ENCODE measurements around the gene TSPAN9.

Gene TSPAN9

DNA sequence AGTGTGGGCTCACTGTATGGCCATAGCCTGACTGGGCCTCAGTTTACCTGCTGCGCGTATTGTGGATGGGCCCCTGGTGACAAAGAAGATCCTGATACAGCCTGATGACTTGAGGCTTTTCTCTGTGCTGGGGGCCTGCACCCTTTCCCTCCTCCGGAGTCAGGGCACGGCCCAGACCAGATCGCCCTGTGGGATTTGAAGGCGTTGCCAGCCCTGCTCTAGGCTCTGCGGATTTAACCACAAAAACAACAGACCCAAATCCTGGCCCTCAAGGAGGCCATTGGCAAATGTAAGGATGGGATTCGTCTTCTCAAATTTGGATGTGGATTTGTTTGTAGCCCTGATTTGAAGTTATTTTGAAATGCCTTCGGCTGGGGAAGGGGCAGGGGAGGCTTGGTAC is 195.8 kb downstream of the TSPAN9 start:
- Histone ChIP-seq H4K20me1 (ENCODE audit: control insufficient read depth, insufficient read depth, low read depth, low read length) (no peaks in the 10 kb centered on the region), H3K27ac (ENCODE audit: low read depth, low read length) (no peak overlapping the region), H3K4me1 (ENCODE audit: control insufficient read depth, low read length) (no peaks in the 10 kb centered on the region), H3F3A (ENCODE audit: control insufficient read depth, insufficient read depth) (no peaks in the 10 kb centered on the region), H3K36me3 (ENCODE audit: control insufficient read depth, low read length) (no peaks in the 10 kb centered on the region), H3K9me2 (replicated peaks; ENCODE audit: control insufficient read depth, low read length) (no peaks in the 10 kb centered on the region), H3K4me2 (ENCODE audit: low read length) (no peak overlapping the region), H3K4me3 (ENCODE audit: low read length) (no peak overlapping the region), H3K79me2 (ENCODE audit: control insufficient read depth, low read length) (no peaks in the 10 kb centered on the region), H3K27me3 (ENCODE audit: control insufficient read depth, low read length) (peaks cover 3% of the 10 kb centered on the region; the same call in 1 of the 2 replicates), H3K9me3 (ENCODE audit: control insufficient read depth, insufficient read depth, low read length) (no peaks in the 10 kb centered on the region)
- TF ChIP-seq EZH2phosphoT487 (IDR thresholded peaks at IDR 0.05; ENCODE audit: borderline replicate concordance, low read length): no peak
- TF ChIP-seq, protein P1, sequence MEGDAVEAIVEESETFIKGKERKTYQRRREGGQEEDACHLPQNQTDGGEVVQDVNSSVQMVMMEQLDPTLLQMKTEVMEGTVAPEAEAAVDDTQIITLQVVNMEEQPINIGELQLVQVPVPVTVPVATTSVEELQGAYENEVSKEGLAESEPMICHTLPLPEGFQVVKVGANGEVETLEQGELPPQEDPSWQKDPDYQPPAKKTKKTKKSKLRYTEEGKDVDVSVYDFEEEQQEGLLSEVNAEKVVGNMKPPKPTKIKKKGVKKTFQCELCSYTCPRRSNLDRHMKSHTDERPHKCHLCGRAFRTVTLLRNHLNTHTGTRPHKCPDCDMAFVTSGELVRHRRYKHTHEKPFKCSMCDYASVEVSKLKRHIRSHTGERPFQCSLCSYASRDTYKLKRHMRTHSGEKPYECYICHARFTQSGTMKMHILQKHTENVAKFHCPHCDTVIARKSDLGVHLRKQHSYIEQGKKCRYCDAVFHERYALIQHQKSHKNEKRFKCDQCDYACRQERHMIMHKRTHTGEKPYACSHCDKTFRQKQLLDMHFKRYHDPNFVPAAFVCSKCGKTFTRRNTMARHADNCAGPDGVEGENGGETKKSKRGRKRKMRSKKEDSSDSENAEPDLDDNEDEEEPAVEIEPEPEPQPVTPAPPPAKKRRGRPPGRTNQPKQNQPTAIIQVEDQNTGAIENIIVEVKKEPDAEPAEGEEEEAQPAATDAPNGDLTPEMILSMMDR (IDR thresholded peaks at IDR 0.05; ENCODE audit: low read depth, low read length, poor library complexity, severe bottlenecking): no peak

- TF ChIP-seq EZH2phosphoT487 (IDR thresholded peaks at IDR 0.05; ENCODE audit: borderline replicate concordance, low read length): no peak
- TF ChIP-seq, protein P1 (IDR thresholded peaks at IDR 0.05; ENCODE audit: low read depth, low read length, poor library complexity, severe bottlenecking): no peak
- Histone ChIP-seq H3K79me2 (ENCODE audit: control insufficient read depth, low read length) (no peaks in the 10 kb centered on the region), H4K20me1 (ENCODE audit: control insufficient read depth, insufficient read depth, low read depth, low read length) (no peaks in the 10 kb centered on the region), H3K4me3 (ENCODE audit: low read length) (no peak overlapping the region), H3K27me3 (ENCODE audit: control insufficient read depth, low read length) (peaks cover 3% of the 10 kb centered on the region; the same call in 1 of the 2 replicates), H3K9me2 (replicated peaks; ENCODE audit: control insufficient read depth, low read length) (no peaks in the 10 kb centered on the region), H3K27ac (ENCODE audit: low read depth, low read length) (no peak overlapping the region), H3K36me3 (ENCODE audit: control insufficient read depth, low read length) (no peaks in the 10 kb centered on the region), H3K4me2 (ENCODE audit: low read length) (no peak overlapping the region), H3K9me3 (ENCODE audit: control insufficient read depth, insufficient read depth, low read length) (no peaks in the 10 kb centered on the region), H3F3A (ENCODE audit: control insufficient read depth, insufficient read depth) (no peaks in the 10 kb centered on the region), H3K4me1 (ENCODE audit: control insufficient read depth, low read length) (no peaks in the 10 kb centered on the region)
Observed at GRCh38 chr12:3273409-3273853, 196.3 kb downstream of the TSPAN9 start.

DNA sequence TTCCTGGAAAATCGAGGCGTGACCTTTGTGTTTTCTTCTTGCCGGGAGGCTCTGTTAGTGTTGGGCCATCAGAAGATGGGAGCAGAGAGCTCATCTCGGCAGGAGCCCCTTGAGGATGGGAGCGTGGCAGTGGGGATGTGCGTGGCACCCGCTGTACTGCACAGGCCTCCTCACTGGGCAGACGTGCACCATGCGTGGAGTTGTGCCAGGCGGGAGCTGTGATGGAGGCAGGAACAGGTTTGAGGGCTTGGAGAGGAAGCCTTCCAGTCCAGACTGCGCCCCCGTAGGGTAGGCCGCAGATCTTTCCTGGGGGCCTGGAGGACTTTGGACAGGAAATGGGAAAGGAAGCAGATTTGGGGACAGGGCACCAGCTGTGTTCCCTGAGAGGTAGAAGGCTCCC is 197.5 kb downstream of the TSPAN9 start:
- Histone ChIP-seq H3K4me1 (ENCODE audit: control insufficient read depth, low read length) (no peaks in the 10 kb centered on the region), H3K36me3 (ENCODE audit: control insufficient read depth, low read length) (no peaks in the 10 kb centered on the region), H3K4me3 (ENCODE audit: low read length) (no peak overlapping the region), H4K20me1 (ENCODE audit: control insufficient read depth, insufficient read depth, low read depth, low read length) (no peaks in the 10 kb centered on the region), H3K27ac (ENCODE audit: low read depth, low read length) (no peak overlapping the region), H3K9me2 (replicated peaks; ENCODE audit: control insufficient read depth, low read length) (no peaks in the 10 kb centered on the region), H3K79me2 (ENCODE audit: control insufficient read depth, low read length) (no peaks in the 10 kb centered on the region), H3F3A (ENCODE audit: control insufficient read depth, insufficient read depth) (no peaks in the 10 kb centered on the region), H3K27me3 (ENCODE audit: control insufficient read depth, low read length) (peaks cover 3% of the 10 kb centered on the region; the same call in 1 of the 2 replicates), H3K9me3 (ENCODE audit: control insufficient read depth, insufficient read depth, low read length) (no peaks in the 10 kb centered on the region), H3K4me2 (ENCODE audit: low read length) (no peak overlapping the region)
- no peak for TF ChIP-seq EZH2phosphoT487 (IDR thresholded peaks at IDR 0.05; ENCODE audit: borderline replicate concordance, low read length)
- TF ChIP-seq, protein P1 (IDR thresholded peaks at IDR 0.05; ENCODE audit: low read depth, low read length, poor library complexity, severe bottlenecking): no peak

Data from DOHH2 (cell line).